Mucosa of stomach (tissue), 1 donor: ENCODE results near the gene UBALD1.

Experiments
- H3K27me3 ChIP-seq: one replicate; pipeline ENCODE4 v1.7.0; 2013; ENCODE audit warnings: mild to moderate bottlenecking, low read length; ENCODE audit not compliant: control insufficient read depth, insufficient read depth
- H3K36me3 ChIP-seq: one replicate; pipeline ENCODE4 v1.7.0; 2013; ENCODE audit warnings: low read length; ENCODE audit not compliant: control insufficient read depth, insufficient read depth
- H3K4me1 ChIP-seq: one replicate; pipeline ENCODE4 v1.7.0; 2013; ENCODE audit warnings: mild to moderate bottlenecking, low read length; ENCODE audit not compliant: control insufficient read depth, insufficient read depth
- H3K4me3 ChIP-seq: one replicate; pipeline ENCODE4 v1.7.0; 2013; ENCODE audit warnings: low read length
- H3K9ac ChIP-seq: one replicate; pipeline ENCODE4 v1.7.0; 2013; ENCODE audit warnings: mild to moderate bottlenecking, low read length, moderate library complexity
- H3K9me3 ChIP-seq: one replicate; pipeline ENCODE4 v1.7.0; 2013; ENCODE audit warnings: mild to moderate bottlenecking, low read length, moderate library complexity; ENCODE audit not compliant: control insufficient read depth
- donor health status: Pancreatic carcinoma.

Gene UBALD1

DNA sequence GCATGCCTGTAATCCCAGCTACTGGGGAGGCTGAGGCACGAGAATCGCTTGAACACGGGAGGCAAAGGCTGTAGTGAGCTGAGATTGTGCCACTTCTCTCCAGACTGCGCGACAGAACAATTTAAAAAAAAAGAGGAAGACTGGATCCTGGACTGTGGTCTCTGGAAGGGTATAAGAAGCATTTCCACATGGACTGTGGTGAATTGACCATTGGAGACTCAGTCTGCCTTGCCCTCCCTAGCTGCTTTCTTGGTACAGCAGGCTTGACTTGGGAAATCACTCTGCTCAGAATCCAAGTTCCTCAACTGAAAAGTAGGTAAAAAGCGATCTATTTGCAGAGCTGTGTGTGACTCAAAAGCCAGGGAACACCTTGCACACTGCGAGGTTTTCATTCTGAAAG lies 8.9 kb upstream of the UBALD1 start:
- H3K9me3 ChIP-seq = no peaks in the 10 kb centered on the region
- H3K4me3 ChIP-seq = no peak overlapping the region
- H3K27me3 ChIP-seq = no peaks in the 10 kb centered on the region
- no peaks in the 10 kb centered on the region for H3K36me3 ChIP-seq
- H3K4me1 ChIP-seq = peaks cover 23% of the 10 kb centered on the region
- H3K9ac ChIP-seq = no peak overlapping the region

DNA sequence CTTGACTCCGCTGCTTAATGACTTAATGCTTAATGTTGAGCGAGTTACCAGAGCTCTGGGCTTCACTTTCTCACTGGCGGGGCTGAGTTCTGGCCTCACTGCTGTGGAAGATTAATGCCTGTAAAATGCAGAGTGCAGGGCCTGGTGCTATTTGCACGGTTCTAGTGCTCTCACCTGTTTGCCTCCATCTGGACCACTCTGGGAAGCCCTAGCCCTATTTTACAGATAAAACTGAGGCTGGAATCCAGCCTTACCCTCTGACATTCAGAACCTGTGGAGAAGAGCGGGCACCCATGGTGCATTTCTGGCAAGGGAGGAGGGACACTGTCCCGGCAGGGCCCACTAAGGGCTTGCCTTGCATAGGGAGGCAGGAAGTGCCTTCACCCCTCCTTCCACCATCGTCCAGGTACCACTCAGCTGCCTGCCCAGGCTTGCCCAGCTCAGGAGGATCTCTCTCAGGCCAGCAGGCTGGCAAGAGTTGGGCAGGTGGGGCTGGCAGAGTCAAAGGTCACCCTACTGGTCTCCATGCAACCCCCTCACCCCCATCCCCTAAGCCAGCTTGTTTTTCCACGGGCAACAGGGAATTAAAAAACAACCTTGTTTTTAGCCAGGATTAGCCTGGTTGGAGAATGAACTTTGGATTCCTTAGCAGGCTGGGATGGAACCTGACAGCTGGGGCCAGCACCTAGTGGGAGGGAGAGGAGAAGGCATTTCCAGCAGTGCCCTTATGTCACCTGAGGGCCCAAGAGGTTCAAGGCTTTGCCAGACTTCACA lies 4.1 kb upstream of the UBALD1 start:
- Histone ChIP-seq H3K27me3 (no peaks in the 10 kb centered on the region), H3K4me3 (no peak overlapping the region), H3K9ac (peak overlapping the region; percentile 15), H3K9me3 (no peaks in the 10 kb centered on the region), H3K36me3 (no peaks in the 10 kb centered on the region), H3K4me1 (peaks cover 36% of the 10 kb centered on the region)

DNA sequence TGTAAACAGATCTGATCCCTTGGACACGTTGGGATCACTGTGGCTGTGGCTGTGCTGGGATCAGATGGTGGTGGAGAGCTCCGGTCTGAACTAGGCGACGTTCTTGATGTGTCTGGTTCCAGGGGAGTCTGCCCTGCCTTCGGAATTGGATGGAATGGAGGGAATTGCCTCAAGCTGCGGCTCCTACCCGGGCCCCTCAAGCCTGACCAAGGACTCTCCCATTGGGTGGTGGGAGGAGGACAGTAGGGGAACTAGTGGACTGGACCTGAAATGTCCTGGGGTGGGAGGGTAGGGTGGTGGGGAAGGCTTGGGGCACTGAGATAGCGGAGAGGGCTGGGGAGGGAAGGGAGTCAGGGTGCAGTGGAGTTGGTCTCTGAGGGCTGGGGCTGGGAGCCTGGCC lies 3.2 kb upstream of the UBALD1 start:
- H3K4me1 ChIP-seq = peaks cover 44% of the 10 kb centered on the region
- H3K4me3 ChIP-seq = no peak overlapping the region
- no peaks in the 10 kb centered on the region for H3K27me3 ChIP-seq
- H3K9me3 ChIP-seq = no peaks in the 10 kb centered on the region
- no peak overlapping the region for H3K9ac ChIP-seq
- H3K36me3 ChIP-seq = no peaks in the 10 kb centered on the region

DNA sequence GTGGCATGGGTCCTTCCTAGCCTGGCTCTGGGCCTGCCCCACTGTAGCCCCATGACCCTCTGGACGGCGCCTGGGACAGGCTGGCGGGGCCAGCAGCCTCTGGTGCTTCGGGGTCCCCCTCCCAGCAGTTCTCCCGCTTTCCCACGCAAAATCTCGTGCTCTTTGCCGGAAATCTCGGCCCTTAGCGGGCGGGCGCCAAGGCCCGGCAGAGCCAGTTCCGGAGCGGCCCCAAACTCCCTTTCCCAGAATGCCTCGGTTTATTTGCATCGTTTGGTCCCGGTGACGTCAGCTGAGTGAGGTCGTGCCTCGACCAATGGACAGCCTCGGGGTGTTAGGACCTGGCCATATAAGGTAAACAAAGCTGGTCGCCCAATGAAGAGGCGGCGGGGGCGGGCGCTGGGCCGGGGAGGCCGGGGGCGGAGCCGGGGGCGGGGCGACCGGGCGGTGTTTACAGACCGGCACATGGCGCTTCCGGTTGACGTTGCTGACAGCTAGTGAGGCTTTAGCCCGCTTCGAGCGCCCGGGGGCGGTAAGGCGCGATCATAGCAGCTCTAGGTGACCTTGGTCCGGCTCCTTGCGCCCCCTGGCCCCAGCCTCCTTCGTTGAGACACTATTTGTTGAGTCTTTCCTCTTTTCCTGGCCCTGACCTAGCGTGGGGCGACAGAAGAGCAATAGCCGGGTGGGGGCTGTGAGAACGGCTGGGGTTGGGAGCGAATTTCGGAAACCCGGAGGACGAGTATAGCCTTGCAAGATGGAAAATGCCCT lies 1.5 kb upstream of the UBALD1 start:
- no peaks in the 10 kb centered on the region for H3K36me3 ChIP-seq
- H3K9ac ChIP-seq = peak overlapping the region; percentile 98
- no peaks in the 10 kb centered on the region for H3K9me3 ChIP-seq
- H3K4me1 ChIP-seq = peaks cover 48% of the 10 kb centered on the region
- no peaks in the 10 kb centered on the region for H3K27me3 ChIP-seq
- H3K4me3 ChIP-seq = peak overlapping the region; percentile 57

DNA sequence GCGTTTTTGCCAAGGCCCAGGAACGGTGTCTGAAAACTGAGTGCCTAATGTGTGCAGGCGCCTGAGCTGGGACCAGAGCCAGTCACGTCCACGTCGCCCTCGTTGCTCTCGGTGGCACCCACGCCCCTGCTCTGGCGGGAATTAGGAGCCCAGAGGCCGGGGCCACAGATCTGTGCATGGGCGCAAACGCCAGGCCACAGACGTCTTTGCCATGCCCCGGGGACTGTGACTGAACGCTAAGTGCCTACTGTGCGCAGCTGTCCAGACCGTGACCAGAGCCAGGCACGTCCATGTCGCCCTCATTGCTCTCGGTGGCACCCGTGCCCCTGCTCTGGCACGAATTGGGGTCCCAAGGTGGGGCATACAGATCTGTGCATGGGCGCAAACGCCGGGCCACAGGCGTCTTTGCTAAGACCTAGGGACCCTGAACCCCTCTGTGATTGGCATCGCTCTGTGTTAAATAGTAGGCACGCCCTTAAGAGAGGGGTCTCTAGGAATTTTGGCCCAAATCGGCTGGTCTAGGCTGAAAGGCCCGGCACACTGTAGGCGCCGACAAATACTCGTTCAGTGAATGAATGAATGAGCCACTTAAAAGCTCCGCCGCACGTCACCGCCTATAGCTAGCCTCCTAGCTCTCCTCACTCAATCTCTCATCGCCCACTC lies 827 bp upstream of the UBALD1 start:
- Histone ChIP-seq H3K4me3 (no peak overlapping the region), H3K9ac (peak overlapping the region; percentile 59), H3K27me3 (no peaks in the 10 kb centered on the region), H3K9me3 (no peaks in the 10 kb centered on the region), H3K4me1 (peaks cover 48% of the 10 kb centered on the region), H3K36me3 (no peaks in the 10 kb centered on the region)

DNA sequence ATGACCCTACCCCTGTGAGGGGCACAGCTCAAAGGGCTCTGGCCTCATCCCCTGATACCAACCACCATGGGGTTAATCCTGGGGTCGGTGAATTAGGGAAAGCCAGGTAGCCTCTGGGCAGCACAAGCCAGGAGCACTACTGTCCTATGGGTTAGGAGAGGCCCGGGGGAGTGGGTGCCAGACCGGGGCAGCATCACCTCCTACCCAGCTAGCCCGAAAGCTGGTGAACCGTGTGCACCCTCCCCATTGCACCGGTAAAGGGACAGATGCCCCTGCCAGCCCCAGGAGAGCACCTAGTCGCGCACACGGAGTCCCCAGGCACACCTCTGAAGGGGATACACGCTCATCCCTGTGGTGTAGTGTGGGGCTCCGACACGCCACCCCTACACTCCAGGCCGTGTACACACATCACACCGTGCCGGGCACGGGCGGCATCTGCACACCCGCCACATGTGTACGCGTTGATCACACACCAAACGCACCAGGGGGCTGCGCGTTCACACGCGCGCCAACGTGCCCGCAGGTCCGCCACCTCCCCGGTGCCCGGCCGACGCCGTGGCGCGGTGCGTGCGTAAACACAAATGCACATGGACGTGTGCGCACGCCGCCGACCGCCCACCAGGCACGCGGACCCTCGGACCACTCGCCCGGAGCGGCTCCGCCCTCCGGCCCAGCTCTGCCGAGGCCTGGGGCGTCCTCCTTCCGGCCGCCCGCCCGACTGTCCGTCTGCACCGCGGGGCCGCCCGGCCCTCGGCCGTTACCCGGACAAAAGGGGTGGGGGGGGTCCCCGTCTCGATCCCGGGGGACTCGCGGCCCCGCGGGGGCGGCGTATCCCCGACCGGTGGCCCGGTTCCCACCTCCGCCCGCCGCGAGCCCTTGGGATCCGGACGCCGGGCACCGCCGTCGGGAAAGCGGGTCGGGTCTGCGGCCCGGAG lies 785 bp downstream of the UBALD1 start:
- H3K36me3 ChIP-seq = no peaks in the 10 kb centered on the region
- H3K9me3 ChIP-seq = no peaks in the 10 kb centered on the region
- no peaks in the 10 kb centered on the region for H3K27me3 ChIP-seq
- H3K4me3 ChIP-seq = peak overlapping the region; percentile 67
- H3K9ac ChIP-seq = peak overlapping the region; percentile 59
- peaks cover 45% of the 10 kb centered on the region for H3K4me1 ChIP-seq

DNA sequence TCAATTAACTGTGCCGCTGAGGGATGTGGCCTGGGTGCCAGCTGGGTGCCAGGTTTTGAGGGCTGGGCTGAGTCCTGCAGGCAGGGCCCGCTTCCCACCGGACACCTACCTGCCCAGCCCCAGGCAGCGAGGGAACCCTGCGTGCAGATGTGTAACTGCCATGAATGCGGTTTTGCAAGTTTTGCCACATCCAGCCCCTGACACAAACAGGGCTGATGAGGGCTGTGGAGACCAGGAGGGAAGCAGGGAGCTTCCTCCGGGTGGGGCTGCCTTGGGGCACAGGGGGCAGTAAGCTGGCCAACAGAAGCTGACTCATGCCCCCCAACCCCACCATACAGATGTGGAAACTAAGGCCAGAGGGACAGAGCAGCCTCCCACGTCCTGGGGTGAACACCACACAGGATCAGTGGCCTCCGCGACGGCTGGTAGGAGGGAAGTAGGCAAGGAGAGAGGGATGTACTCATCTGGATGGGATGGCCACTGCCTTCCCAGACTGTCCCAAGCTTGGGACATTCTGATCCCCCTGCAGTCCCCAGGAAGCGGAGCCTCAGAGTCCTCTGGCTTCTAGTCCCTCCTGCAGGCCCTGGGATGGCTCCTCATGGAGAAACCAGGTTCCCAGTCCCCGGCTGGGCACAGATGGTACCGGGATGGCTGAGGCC lies 1.6 kb downstream of the UBALD1 start:
- H3K36me3 ChIP-seq = no peaks in the 10 kb centered on the region
- H3K9ac ChIP-seq = peak overlapping the region; percentile 59
- peaks cover 37% of the 10 kb centered on the region for H3K4me1 ChIP-seq

DNA sequence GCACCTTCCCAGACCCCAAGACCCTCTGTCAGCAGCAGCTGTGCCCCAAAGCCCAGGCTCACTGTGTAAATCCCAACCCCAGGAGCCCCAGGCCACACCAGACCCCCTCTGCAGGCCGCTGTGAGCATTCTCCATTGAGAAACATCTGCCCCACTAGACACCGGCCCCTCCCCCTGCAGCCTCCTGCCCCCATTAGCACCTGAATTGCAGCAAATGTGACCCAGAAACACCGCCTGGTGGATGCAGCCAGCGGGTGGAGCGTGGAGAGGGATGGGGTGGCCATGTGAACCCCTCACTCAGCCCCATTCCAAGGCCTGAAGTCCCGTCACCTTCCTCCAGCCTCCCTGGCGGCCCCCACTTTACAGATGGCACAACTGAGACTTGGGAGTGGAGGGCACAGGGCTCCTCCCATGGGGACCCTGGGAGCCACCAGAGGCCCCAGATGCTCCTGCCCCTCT lies 2.2 kb downstream of the UBALD1 start:
- Histone ChIP-seq H3K4me3 (no peak overlapping the region), H3K4me1 (peaks cover 32% of the 10 kb centered on the region), H3K27me3 (no peaks in the 10 kb centered on the region), H3K9ac (peak overlapping the region; percentile 59), H3K36me3 (no peaks in the 10 kb centered on the region), H3K9me3 (no peaks in the 10 kb centered on the region)

More for the DNA sequence above, 1.6 kb downstream of the UBALD1 start:
- Histone ChIP-seq H3K27me3 (no peaks in the 10 kb centered on the region), H3K4me3 (peak overlapping the region; percentile 67), H3K9me3 (no peaks in the 10 kb centered on the region)

DNA sequence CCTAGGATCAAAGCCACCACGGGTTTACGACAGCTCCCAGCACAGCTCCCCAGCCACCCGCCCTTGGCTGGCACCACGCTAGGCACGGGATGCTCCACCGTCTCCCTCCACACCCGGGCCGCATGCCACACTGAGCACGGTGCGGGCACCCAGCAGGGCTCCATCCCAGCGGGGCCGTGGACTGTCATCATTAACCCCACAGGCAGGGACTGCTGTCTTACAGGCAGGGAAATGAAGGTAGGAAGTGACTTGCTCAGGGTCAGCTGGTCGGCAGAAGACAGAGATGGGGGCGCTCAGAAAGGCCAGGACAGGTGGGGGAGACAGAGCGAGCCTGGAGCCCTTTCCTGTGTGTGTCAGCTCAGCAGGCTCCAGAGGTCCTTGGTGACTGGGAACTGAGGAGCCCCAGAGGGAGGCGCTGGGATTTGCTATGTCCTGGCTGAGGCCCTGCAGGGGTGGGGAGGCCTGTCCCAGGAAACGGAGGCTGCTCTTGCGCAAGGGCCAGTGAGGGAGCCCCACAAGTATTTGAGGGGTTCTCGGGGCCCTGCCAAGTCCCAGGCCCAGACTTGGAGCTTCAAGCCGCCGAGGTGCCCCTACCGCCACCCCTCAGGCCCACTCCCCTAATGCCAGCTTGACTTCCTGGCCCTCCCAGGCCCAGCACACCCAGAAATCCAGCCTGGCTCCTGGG lies 3.2 kb downstream of the UBALD1 start:
- Histone ChIP-seq H3K4me3 (no peak overlapping the region), H3K9ac (no peak overlapping the region), H3K9me3 (no peaks in the 10 kb centered on the region), H3K27me3 (no peaks in the 10 kb centered on the region), H3K36me3 (no peaks in the 10 kb centered on the region), H3K4me1 (peaks cover 30% of the 10 kb centered on the region)

DNA sequence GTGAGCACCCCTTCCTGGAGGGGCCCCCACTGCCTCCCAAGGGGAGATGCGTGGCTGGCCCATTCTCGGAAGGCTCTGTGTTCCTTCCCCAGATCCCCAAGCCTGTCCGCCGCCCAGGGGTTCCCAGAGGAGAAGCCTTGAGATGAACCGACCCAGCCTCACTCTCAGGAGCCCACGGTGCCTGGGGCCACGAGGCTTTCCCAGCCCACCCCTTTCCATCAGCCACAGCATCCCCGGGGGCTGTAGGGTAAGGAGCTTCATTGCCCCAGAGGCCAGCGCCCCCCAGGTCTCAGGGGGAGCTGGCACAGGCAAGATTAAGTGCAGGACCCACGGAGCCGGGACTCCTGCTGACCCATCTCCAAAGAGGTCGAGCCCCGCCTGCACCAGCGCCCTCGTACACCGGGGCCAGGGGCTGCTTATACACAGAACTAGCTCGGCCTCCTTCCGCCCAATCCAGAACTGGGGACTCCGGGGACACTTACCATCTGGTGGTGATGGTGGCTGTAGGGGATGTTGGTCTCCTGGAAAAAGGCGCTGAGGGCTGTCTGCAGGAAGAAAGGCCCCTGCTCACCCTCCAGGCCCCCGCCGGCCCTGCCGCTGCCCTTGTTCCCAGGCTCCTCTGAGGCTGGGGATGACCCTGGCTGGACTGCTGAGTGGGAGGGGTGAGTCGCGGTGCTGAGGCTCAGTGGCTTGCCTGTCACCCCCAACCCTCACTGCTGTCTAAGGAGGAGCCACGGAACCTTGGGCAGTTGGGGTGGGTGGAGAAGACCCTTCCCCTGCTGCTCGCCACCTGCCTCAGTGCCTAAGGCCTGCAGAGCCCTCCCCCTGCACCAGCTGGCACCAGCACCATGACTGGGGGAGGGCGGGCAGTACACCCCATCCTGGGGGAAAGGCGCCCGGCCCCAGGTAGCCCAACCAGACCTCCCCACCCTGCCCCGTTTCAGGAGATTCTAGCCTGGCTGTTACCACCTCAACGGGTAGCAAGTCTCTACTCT lies 4.4 kb downstream of the UBALD1 start:
- H3K4me3 ChIP-seq = no peak overlapping the region
- H3K9ac ChIP-seq = no peak overlapping the region
- H3K27me3 ChIP-seq = no peaks in the 10 kb centered on the region
- no peaks in the 10 kb centered on the region for H3K9me3 ChIP-seq
- no peaks in the 10 kb centered on the region for H3K36me3 ChIP-seq
- H3K4me1 ChIP-seq = peaks cover 24% of the 10 kb centered on the region
